ENCODE data around the gene PTPRT.

DNA sequence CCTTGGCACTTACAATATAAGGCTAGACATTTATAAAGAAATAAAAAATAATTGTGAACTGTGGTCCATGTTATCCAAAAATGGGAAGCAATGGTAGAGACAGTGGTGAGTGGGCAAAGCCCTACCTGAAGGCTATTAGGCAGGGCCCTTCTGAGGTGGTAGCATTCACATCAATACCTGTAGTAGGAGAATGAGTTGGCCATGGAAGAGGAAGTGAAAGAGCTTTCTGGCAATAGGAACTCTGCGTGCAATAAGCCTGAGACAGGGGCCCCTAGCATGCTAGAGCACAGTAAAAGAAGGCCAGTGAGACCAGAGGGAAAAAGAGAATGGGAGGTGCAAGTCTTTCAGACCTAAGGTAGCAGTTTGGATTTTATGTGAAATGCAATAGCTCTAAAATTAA, 754.5 kb downstream of the PTPRT start:
- TF ChIP-seq, protein P1, sequence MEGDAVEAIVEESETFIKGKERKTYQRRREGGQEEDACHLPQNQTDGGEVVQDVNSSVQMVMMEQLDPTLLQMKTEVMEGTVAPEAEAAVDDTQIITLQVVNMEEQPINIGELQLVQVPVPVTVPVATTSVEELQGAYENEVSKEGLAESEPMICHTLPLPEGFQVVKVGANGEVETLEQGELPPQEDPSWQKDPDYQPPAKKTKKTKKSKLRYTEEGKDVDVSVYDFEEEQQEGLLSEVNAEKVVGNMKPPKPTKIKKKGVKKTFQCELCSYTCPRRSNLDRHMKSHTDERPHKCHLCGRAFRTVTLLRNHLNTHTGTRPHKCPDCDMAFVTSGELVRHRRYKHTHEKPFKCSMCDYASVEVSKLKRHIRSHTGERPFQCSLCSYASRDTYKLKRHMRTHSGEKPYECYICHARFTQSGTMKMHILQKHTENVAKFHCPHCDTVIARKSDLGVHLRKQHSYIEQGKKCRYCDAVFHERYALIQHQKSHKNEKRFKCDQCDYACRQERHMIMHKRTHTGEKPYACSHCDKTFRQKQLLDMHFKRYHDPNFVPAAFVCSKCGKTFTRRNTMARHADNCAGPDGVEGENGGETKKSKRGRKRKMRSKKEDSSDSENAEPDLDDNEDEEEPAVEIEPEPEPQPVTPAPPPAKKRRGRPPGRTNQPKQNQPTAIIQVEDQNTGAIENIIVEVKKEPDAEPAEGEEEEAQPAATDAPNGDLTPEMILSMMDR (IDR thresholded peaks at IDR 0.05): no peak
- TF ChIP-seq POLR2AphosphoS5 (IDR thresholded peaks at IDR 0.05; ENCODE audit: insufficient read depth in 1 of 2, low read depth in 1 of 2) (no peak), POLR2A (IDR thresholded peaks at IDR 0.05) (no peak)
